Activated naive CD8-positive, alpha-beta T cell treated with anti-CD3 and anti-CD28 coated beads, Interleukin-2, amount 50 U/mL, for 24 hours (primary cell): ENCODE results near the gene KRTAP5-5.
A peak's percentile ranks its signal among the peaks of the same experiment; 100 is the strongest.

Source experiments
- ATAC-seq: fragments of 150-1000 bp; cut with Tn5 transposase; one replicate; pipeline ENCODE4 v1.10.0; 2021
- DNase-seq: peaks from one replicate; pipeline ENCODE4 v3.0.0; 2021
- H3K27ac Mint-ChIP-seq: one replicate; pipeline ENCODE4 v1.8.0; 2021; ENCODE audit warnings: mild to moderate bottlenecking, mixed read lengths
- H3K27me3 Mint-ChIP-seq: one replicate; pipeline ENCODE4 v1.8.0; 2021; ENCODE audit warnings: mixed read lengths
- H3K36me3 Mint-ChIP-seq: one replicate; pipeline ENCODE4 v1.8.0; 2021; ENCODE audit warnings: low read depth, mixed read lengths
- H3K4me1 Mint-ChIP-seq: one replicate; pipeline ENCODE4 v1.8.0; 2021; ENCODE audit warnings: mixed read lengths
- H3K4me3 Mint-ChIP-seq: one replicate; pipeline ENCODE4 v1.8.0; 2021; ENCODE audit warnings: mild to moderate bottlenecking, moderate library complexity, mixed read lengths
- H3K9me3 Mint-ChIP-seq: one replicate; pipeline ENCODE4 v1.8.0; 2021; ENCODE audit warnings: mixed read lengths

The KRTAP5-5 gene

DNA sequence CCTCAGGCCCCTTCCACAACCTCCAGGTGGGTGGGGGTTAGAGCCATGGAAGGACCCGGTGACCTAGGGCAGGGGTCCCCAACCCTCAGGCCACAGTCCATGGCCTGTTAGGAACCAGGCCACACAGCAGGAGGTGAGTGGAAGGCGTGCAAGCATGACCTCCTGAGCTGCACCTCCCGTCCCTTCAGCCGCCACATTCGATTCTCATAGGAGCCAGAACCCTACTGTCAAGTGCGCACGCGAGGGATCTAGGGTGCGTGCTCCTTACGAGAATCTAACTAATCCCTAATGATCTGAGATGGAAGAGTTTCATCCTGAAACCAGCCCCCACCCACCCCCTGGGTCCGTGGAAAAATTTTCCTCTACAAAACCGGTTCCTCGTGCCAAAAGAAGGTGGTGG is 4.0 kb upstream of the KRTAP5-5 start:
- Mint-ChIP-seq H3K4me1 (peaks cover 2% of the 10 kb centered on the region), H3K27ac (no peak overlapping the region), H3K4me3 (no peak overlapping the region), H3K36me3 (no peaks in the 10 kb centered on the region), H3K9me3 (no peaks in the 10 kb centered on the region), H3K27me3 (peaks cover 22% of the 10 kb centered on the region)
- DNase-seq (no peak), ATAC-seq (no peak)

- Mint-ChIP-seq H3K36me3 (no peaks in the 10 kb centered on the region), H3K9me3 (no peaks in the 10 kb centered on the region), H3K27ac (no peak overlapping the region), H3K27me3 (peaks cover 36% of the 10 kb centered on the region), H3K4me3 (no peak overlapping the region), H3K4me1 (peaks cover 2% of the 10 kb centered on the region)
- ATAC-seq (peak; percentile 77), DNase-seq (peak; percentile 75)
Measured at GRCh38 chr11:1628506-1629325, 859 bp upstream of the KRTAP5-5 start.

DNA sequence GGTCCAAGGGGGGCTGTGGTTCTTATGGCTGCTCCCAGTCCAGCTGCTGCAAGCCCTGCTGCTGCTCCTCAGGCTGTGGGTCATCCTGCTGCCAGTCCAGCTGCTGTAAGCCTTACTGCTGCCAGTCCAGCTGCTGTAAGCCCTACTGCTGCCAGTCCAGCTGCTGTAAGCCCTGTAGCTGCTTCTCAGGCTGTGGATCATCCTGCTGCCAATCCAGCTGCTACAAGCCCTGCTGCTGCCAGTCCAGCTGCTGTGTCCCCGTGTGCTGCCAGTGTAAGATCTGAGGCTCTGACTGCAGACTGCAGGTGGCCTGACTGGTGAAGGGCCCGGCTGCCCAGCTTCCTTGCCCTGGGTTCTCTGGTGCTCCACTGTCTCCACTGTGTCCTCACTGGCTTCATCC is 696 bp downstream of the KRTAP5-5 start:
- ATAC-seq (no peak), DNase-seq (no peak)
- H3K4me3 Mint-ChIP-seq = no peak overlapping the region
- H3K27me3 Mint-ChIP-seq = peaks cover 36% of the 10 kb centered on the region
- no peak overlapping the region for H3K27ac Mint-ChIP-seq
- peaks cover 2% of the 10 kb centered on the region for H3K4me1 Mint-ChIP-seq
- no peaks in the 10 kb centered on the region for H3K36me3 Mint-ChIP-seq
- H3K9me3 Mint-ChIP-seq = no peaks in the 10 kb centered on the region

DNA sequence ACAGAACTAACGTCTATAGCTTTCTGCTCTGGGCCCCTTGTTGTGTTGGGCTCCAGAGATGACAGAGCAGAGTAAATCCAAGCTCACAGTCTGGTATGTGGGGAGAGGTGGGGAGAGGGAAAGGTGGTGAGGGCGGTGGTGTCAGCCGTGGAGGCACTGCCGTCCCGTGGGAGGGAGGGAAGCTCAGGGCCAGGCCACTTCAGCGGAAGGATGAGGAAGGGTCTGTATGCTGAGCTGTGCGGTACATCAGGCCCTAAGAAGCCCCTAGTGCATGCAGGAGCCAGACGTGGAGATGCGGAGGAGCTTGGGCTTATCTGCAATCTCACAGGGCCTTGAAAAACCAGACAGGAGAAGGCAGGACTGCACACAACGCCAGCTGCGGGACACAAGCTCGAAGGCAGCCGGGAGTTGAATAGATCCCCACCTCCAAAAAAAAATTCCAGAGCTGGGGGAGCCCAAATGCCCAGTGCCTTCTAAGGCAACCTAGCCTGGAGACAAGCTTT is 1.5 kb downstream of the KRTAP5-5 start:
- H3K9me3 Mint-ChIP-seq = no peaks in the 10 kb centered on the region
- H3K27ac Mint-ChIP-seq = no peak overlapping the region
- ATAC-seq (no peak), DNase-seq (no peak)
- H3K4me1 Mint-ChIP-seq = peaks cover 2% of the 10 kb centered on the region
- no peaks in the 10 kb centered on the region for H3K36me3 Mint-ChIP-seq
- peaks cover 36% of the 10 kb centered on the region for H3K27me3 Mint-ChIP-seq
- H3K4me3 Mint-ChIP-seq = no peak overlapping the region

GRCh38 chr11:1632053-1632714 is 2.6 kb downstream of the KRTAP5-5 start:
- Mint-ChIP-seq H3K27me3 (peaks cover 31% of the 10 kb centered on the region), H3K27ac (no peak overlapping the region), H3K4me1 (peaks cover 2% of the 10 kb centered on the region), H3K4me3 (no peak overlapping the region), H3K9me3 (no peaks in the 10 kb centered on the region), H3K36me3 (no peaks in the 10 kb centered on the region)
- ATAC-seq (no peak), DNase-seq (no peak)

- Mint-ChIP-seq H3K27ac (no peak overlapping the region), H3K27me3 (peaks cover 29% of the 10 kb centered on the region), H3K4me1 (peaks cover 2% of the 10 kb centered on the region), H3K4me3 (no peak overlapping the region), H3K9me3 (no peaks in the 10 kb centered on the region), H3K36me3 (no peaks in the 10 kb centered on the region)
- DNase-seq (no peak), ATAC-seq (no peak)
Measured at GRCh38 chr11:1633864-1634263, 4.3 kb downstream of the KRTAP5-5 start.

DNA sequence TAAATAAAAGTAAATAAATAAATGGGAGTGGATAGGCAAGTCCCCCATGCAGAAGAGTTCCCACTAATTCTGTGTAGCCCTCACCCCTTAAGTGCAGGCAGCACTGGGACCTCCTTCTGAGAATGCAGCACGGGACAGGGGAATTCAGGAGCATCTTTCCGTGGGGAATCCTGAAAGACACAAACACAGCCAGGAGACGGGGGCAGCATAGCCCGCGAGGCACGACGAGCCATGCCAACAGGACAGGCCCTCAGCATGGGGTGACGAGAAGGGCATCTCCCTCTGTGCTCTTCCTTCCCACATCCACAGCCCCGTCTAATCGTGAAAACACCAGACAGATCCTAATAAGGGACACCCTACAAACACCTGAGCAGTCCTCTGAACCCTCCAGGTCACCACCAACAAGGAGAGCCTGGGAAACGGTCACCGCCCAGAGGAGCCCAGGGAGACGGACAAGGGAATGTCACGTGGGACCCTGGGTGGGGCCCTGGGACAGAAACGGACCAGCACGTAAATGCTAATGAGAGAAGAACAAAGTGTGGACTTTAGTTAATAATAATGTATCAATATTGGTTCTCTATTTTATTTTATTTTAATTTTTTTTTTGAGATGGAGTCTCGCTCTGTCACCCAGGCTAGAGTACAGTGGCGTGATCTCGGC is 6.8 kb downstream of the KRTAP5-5 start:
- no peaks in the 10 kb centered on the region for H3K36me3 Mint-ChIP-seq
- no peak for ATAC-seq
- H3K4me3 Mint-ChIP-seq = no peak overlapping the region
- no peaks in the 10 kb centered on the region for H3K4me1 Mint-ChIP-seq
- no peaks in the 10 kb centered on the region for H3K9me3 Mint-ChIP-seq
- no peak for DNase-seq
- H3K27ac Mint-ChIP-seq = no peak overlapping the region
- H3K27me3 Mint-ChIP-seq = peaks cover 27% of the 10 kb centered on the region

DNA sequence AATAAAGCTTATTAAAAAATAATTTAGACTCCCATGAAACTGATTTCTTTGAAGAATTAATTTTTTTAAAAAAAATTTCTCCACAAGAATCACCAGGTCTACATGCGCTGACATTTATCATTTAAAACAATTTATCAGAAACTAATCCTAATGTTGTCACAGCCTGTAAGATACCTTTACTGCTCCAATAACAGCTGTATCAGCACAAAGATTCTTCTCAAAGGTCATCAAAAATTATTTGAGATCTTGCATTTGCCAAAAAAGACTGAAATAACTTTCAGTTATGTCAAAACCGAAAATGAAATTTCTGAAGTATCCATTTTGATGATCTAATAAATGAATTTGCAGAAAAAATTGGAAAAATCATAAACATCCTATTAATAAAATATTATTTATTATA is 8.1 kb downstream of the KRTAP5-5 start:
- peaks cover 21% of the 10 kb centered on the region for H3K27me3 Mint-ChIP-seq

GRCh38 chr11:1638344-1638743 is 8.8 kb downstream of the KRTAP5-5 start:
- Mint-ChIP-seq H3K9me3 (no peaks in the 10 kb centered on the region), H3K27ac (no peak overlapping the region), H3K36me3 (no peaks in the 10 kb centered on the region), H3K4me3 (no peak overlapping the region), H3K27me3 (peaks cover 16% of the 10 kb centered on the region), H3K4me1 (no peaks in the 10 kb centered on the region)
- ATAC-seq (no peak), DNase-seq (no peak)

More for the DNA sequence above, 8.1 kb downstream of the KRTAP5-5 start:
- H3K27ac Mint-ChIP-seq = no peak overlapping the region
- DNase-seq (no peak), ATAC-seq (no peak)
- H3K36me3 Mint-ChIP-seq = no peaks in the 10 kb centered on the region
- H3K4me3 Mint-ChIP-seq = no peak overlapping the region
- no peaks in the 10 kb centered on the region for H3K9me3 Mint-ChIP-seq
- no peaks in the 10 kb centered on the region for H3K4me1 Mint-ChIP-seq

GRCh38 chr11:1639102-1639620 is 9.6 kb downstream of the KRTAP5-5 start:
- Mint-ChIP-seq H3K9me3 (no peaks in the 10 kb centered on the region), H3K4me3 (no peak overlapping the region), H3K36me3 (no peaks in the 10 kb centered on the region)

GRCh38 chr11:1639666-1640065 is 10.1 kb downstream of the KRTAP5-5 start:
- Mint-ChIP-seq H3K36me3 (no peaks in the 10 kb centered on the region), H3K4me3 (no peak overlapping the region), H3K27me3 (peaks cover 18% of the 10 kb centered on the region), H3K27ac (no peak overlapping the region), H3K4me1 (no peaks in the 10 kb centered on the region), H3K9me3 (no peaks in the 10 kb centered on the region)
- DNase-seq (no peak), ATAC-seq (no peak)

More at GRCh38 chr11:1639102-1639620, 9.6 kb downstream of the KRTAP5-5 start:
- ATAC-seq (no peak), DNase-seq (no peak)
- Mint-ChIP-seq H3K4me1 (no peaks in the 10 kb centered on the region), H3K27ac (no peak overlapping the region), H3K27me3 (peaks cover 17% of the 10 kb centered on the region)

DNA sequence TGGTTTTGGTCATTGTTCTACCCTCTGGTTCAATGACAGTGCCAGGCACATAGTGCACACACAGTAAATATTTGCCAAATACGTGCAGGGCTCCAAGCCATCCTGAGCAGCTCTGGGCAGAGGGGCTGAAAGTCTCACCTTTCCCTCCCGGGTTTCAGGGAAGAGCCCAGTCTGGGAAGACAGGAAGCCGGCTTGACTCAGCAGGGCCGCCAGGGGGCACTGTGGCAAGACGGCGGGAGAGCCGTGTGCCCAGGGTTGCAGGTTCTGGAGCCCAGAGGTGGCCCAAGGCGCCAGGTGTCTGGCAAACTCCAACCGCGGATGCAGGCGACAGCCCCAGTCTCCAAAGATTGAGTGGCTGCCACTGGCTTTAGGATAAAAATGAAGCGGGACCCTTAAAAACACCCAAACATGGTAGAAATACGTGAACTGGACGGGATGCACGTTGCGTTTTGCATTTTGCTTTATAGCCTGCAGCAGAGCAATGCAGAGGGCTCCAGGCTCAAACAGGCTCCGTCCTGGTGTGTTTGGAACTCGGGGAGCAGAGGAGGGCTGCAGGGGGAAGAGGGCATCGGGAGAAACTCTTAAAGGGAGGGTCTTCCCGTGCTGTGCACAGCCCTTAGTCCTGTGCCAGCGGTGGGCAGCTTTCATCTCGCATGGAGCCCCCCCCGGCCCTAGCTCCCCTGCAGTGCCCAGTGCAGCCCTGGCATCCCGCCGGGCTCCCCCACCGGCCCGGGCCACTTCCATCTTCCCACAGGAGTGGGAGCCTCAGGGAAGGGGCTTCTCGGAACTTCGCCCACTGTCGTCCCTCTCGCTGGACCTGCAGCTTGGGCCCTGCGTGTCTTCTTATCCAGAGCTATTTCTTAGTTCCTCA is 10.7 kb downstream of the KRTAP5-5 start:
- Mint-ChIP-seq H3K27me3 (peaks cover 20% of the 10 kb centered on the region), H3K4me3 (no peak overlapping the region), H3K27ac (no peak overlapping the region), H3K36me3 (no peaks in the 10 kb centered on the region), H3K9me3 (no peaks in the 10 kb centered on the region), H3K4me1 (no peaks in the 10 kb centered on the region)
- peak; percentile 47 for DNase-seq
- no peak for ATAC-seq

GRCh38 chr11:1641096-1641495 is 11.5 kb downstream of the KRTAP5-5 start:
- DNase-seq = no peak
- no peak overlapping the region for H3K4me3 Mint-ChIP-seq
- ATAC-seq = no peak
- no peaks in the 10 kb centered on the region for H3K36me3 Mint-ChIP-seq
- peaks cover 20% of the 10 kb centered on the region for H3K27me3 Mint-ChIP-seq
- no peaks in the 10 kb centered on the region for H3K4me1 Mint-ChIP-seq
- H3K9me3 Mint-ChIP-seq = no peaks in the 10 kb centered on the region
- no peak overlapping the region for H3K27ac Mint-ChIP-seq
